Heart right ventricle (tissue), 16 donors: ENCODE measurements around the gene PREX1. TPM values are rescaled to one million over a fixed set of nuclear protein-coding genes. Genes with fewer than 3 reads are reported as not detected.

Source experiments
- ATAC-seq, 8 donors: fragments of 200-7000 bp; cut with Tn5 transposase; one replicate each; pipeline ENCODE4 v1.9.1; 2020; ENCODE audit warnings: mild to moderate bottlenecking in 8 of 8, moderate library complexity in 8 of 8, moderate number of reproducible peaks in 1 of 8
- DNase-seq, 2 donors: peaks; one replicate each; pipeline ENCODE4 v3.0.0-alpha.2; 2020
- H3K27ac ChIP-seq, 10 donors: fragments of 200-600 bp; sonication (generic) in 2 of 10; one replicate each; pipeline versions ENCODE4 v1.5.0 to v1.8.0; 2020 to 2022; ENCODE audit warnings: mild to moderate bottlenecking in 3 of 10
- H3K27me3 ChIP-seq, 7 donors: fragments of 200-600 bp; one replicate each; pipeline ENCODE4 v1.8.0; 2021 to 2022; ENCODE audit warnings: mild to moderate bottlenecking in 2 of 7
- H3K36me3 ChIP-seq, 9 donors: fragments of 200-600 bp; sonication (generic) in 1 of 9; one replicate each; pipeline versions ENCODE4 v1.5.0 to v1.8.0; 2020 to 2022; ENCODE audit warnings: mild to moderate bottlenecking in 2 of 9
- H3K4me1 ChIP-seq, 9 donors: fragments of 200-600 bp; sonication (generic) in 1 of 9; one replicate each; pipeline versions ENCODE4 v1.5.0 to v1.8.0; 2020 to 2022; ENCODE audit warnings: mild to moderate bottlenecking in 4 of 9
- H3K4me3 ChIP-seq, 10 donors: fragments of 200-600 bp; sonication (generic) in 2 of 10; one replicate each; pipeline versions ENCODE4 v1.5.0 to v1.8.0; 2020 to 2022; ENCODE audit warnings: mild to moderate bottlenecking in 7 of 10, moderate library complexity in 2 of 10
- H3K9me3 ChIP-seq, 11 donors: fragments of 200-600 bp in 10 of 11; sonication (generic) in 2 of 11; one replicate each; pipeline versions ENCODE4 v1.5.0 to v1.8.0; 2013 to 2022; ENCODE audit warnings: mild to moderate bottlenecking in 2 of 11, control low read depth in 1 of 11, moderate library complexity in 1 of 11
- WGBS, 2 donors: extraction: QIAGEN DNeasy Blood & Tissue Kit; methylation state at CpG; one replicate each; pipeline ENCODE4 v1.1.7; 2013; ENCODE audit warnings: inconsistent platforms in 1 of 2; 5-methylcytosine and 5-hydroxymethylcytosine counted together
- intact Hi-C, 10 donors: fragments of 100-400 bp; cut with DNase I; formaldehyde crosslinking; loops; one replicate each; pipeline versions ENCODE4 v1.11.1 to v1.14.2; 2022
- polyA plus RNA-seq, 2 donors: library from polyadenylated mRNA; stranded (reverse); fragments of 200-250 nt; gene quantifications; one replicate each; pipeline ENCODE4 v1.2.3, GENCODE V29; 2013
- total RNA-seq, 10 donors: library from RNA; stranded (reverse); fragmentation: NEBNext Ultra II Directional in 3 of 10; extraction: Animal tissue kit (Norgen Biotek cat#: 25700) in 3 of 10; gene quantifications; one replicate each; pipeline versions ENCODE4 v1.2.1 to v1.2.4, GENCODE V29; 2021 to 2023
- TF ChIP-seq, protein P1 (sequence below), 9 donors: fragments of 200-600 bp; sonication (generic) in 2 of 9; IDR thresholded peaks; one replicate each; pipeline versions ENCODE4 v1.5.0 to v1.8.0; 2021 to 2022; ENCODE audit warnings: antibody characterized with exemption in 9 of 9, mild to moderate bottlenecking in 5 of 9, moderate library complexity in 1 of 9
- donor health status: Arrhythmogenic right ventricular cardiomyopathy.
- donor health status: ischemic (EF 13 %, LVEDD 7.1; RV severe dilation, severe dysfunction).
- donor health status: healthy with polysubstance abuse.
- donor health status: DM: no; HTN: yes; CAD: no.
- donor health status: DM: no; HTN: no; CAD: no.
- donor health status: ischemic (EF 25% LVEDD 6.9; RV normal size, moderate dysfunction).
- donor health status: ischemic (EF 25% LVEDD 5.7; RV mildly dilated, moderate dysfunction).
- donor health status: healthy.
- donor health status: DM: yes; HTN: yes; CAD: no.
- donor health status: Ischemic cardiomyopathy.
- donor health status: ischemic (EF 35%, LVEDD 5.7; RV mildly dilated, moderate dysfunction).
- donor health status: nonischemic (EF 11% LVEDD 7.7; RV severe dilation, severe dysfunction).
- donor health status: DM: yes; HTN: yes; CAD: no.
- donor health status: PGD.
- donor health status: ischemic (EF 29% LVEDD 5.4; RV normal size, mild dysfunction).
- donor health status: nonischemic (EF 23%, LVEDD 6.1; RV moderate dilation, normal function).

Gene PREX1
- total and polyA plus RNA-seq, 12 donors = 4.6 to 23.4 (median 8.8) TPM

DNA sequence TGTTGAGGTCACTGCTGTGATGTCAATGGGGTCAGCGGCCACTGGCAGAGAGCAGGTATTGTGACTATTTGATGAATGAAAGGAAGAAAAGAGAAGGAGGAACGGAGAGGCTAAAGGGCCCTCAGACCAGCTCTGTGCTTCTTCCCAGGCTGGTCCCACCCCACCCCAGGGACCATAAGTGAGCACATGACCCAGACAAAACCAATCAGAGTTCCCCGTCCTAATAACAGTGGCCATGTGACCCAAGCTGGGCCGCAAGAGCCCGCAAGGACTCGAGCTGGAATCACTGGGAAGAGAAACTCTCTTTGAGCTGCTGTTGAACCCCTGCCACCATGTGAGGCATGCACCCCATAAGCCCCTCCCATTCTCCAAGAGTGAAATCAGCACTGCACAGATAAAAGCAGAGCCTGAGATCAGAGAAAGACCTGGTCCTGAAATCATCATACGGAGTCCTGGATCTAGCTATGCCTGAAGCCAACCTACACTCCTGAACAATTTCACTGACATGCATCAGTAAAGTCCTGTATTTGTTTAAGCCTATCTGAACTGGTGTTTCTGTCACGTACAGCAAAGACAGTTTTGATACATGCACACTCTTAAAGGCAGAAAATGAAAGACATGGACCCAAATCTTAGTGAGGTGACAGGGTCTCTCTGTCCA, 90.2 kb downstream of the PREX1 start:
- TF ChIP-seq, protein P1, sequence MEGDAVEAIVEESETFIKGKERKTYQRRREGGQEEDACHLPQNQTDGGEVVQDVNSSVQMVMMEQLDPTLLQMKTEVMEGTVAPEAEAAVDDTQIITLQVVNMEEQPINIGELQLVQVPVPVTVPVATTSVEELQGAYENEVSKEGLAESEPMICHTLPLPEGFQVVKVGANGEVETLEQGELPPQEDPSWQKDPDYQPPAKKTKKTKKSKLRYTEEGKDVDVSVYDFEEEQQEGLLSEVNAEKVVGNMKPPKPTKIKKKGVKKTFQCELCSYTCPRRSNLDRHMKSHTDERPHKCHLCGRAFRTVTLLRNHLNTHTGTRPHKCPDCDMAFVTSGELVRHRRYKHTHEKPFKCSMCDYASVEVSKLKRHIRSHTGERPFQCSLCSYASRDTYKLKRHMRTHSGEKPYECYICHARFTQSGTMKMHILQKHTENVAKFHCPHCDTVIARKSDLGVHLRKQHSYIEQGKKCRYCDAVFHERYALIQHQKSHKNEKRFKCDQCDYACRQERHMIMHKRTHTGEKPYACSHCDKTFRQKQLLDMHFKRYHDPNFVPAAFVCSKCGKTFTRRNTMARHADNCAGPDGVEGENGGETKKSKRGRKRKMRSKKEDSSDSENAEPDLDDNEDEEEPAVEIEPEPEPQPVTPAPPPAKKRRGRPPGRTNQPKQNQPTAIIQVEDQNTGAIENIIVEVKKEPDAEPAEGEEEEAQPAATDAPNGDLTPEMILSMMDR (IDR thresholded peaks at IDR 0.05) = no peak
- Histone ChIP-seq H3K4me1 (peaks cover 5 to 64% (median 32%) of the 10 kb centered on the region in 9 donors), H3K27me3 (no peaks in the 10 kb centered on the region), H3K36me3 (peaks cover 0 to 83% (median 0%) of the 10 kb centered on the region in 9 donors), H3K4me3 (no peak overlapping the region), H3K27ac (peak overlapping the region in 4 of 10 donors; percentile 36 to 62 (median 56)), H3K9me3 (no peaks in the 10 kb centered on the region)
- 85 to 92% methylated on average over 8 of the region's 8 CpGs for WGBS, 2 donors
- no peak for ATAC-seq
- intact Hi-C loops = no loop called here
- DNase-seq = no peak

DNA sequence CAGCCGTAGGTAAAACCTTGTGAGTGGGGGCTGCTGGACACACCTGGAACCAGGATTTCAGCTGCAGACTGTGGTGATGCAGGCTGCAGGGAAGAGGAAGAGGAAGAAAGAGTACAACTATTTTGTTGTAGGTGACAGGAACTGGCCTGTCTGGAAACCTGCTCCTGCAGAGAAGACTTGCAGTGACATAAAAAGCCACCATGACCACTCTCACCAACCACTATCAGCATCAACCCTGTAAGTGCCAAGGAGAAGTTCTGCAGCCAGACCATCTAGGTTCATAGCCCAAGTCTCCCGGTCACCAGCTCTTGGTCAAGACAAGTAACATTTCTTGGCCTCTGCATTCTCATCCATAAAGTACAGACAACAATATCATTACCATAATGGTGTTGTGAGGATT, 91.2 kb downstream of the PREX1 start:
- 67 to 94% methylated on average over 2 of the region's 2 CpGs for WGBS, 2 donors
- Histone ChIP-seq H3K36me3 (peaks cover 0 to 83% (median 0%) of the 10 kb centered on the region in 9 donors), H3K27ac (peak overlapping the region in 1 of 10 donors; percentile 39), H3K27me3 (no peaks in the 10 kb centered on the region), H3K9me3 (no peaks in the 10 kb centered on the region), H3K4me3 (no peak overlapping the region), H3K4me1 (peaks cover 5 to 73% (median 41%) of the 10 kb centered on the region in 9 donors)
- DNase-seq = no peak
- no peak for ATAC-seq
- TF ChIP-seq, protein P1 (IDR thresholded peaks at IDR 0.05) = no peak
- intact Hi-C loops = no loop called here

DNA sequence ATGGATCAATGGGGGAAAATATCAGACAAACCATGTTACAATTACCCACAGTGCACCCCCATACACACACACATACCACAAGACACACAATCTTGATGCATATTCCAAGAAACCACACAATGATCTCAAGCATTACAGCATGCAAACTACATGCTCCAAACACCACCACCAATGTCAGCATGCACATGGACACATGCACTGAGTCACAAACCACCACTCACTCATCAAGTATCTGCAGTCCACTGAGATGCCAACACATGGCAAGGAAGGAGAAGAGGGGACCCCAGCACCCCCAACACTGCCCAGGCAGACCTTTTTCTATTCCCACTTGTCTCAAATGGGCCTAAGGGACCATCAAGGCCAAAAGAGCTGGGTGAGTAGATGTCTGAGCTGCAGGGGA, 91.6 kb downstream of the PREX1 start:
- DNase-seq (no peak), ATAC-seq (no peak)
- H3K4me1 ChIP-seq = peaks cover 5 to 73% (median 41%) of the 10 kb centered on the region in 9 donors
- H3K36me3 ChIP-seq = peaks cover 0 to 80% (median 0%) of the 10 kb centered on the region in 9 donors
- peak overlapping the region in 1 of 10 donors; percentile 39 for H3K27ac ChIP-seq
- H3K27me3 ChIP-seq = no peaks in the 10 kb centered on the region
- intact Hi-C loops = no loop called here
- no peak overlapping the region for H3K4me3 ChIP-seq
- TF ChIP-seq, protein P1 (IDR thresholded peaks at IDR 0.05) = no peak
- no peaks in the 10 kb centered on the region for H3K9me3 ChIP-seq

DNA sequence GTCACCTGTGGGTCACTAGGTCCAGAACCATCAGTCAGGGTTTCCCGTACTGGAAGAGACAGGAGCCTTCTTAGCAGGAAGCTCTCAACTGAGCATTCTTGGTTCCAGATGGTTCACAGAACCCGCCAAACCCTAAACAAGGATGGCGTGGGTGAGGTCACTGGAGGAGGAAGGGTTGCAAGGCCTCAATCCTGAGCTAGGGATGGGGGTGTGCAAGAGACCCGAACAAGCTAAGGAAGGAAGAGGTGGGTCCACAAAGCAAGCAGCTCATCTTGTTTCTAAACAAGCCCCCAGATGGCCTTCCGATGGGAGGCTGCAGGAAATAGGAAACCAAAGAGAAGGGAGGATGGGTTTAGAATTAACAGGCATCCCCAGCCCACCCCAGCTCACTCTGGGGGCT, 92.7 kb downstream of the PREX1 start:
- no peak for DNase-seq
- H3K27me3 ChIP-seq = no peaks in the 10 kb centered on the region
- no peak overlapping the region for H3K4me3 ChIP-seq
- peak overlapping the region in 2 of 10 donors; percentile 13 to 44 for H3K27ac ChIP-seq
- no peaks in the 10 kb centered on the region for H3K9me3 ChIP-seq
- peaks cover 5 to 67% (median 41%) of the 10 kb centered on the region in 9 donors for H3K4me1 ChIP-seq
- H3K36me3 ChIP-seq = peaks cover 0 to 76% (median 0%) of the 10 kb centered on the region in 9 donors
- 51 to 58% methylated on average over 5 of the region's 5 CpGs for WGBS, 2 donors
- intact Hi-C loops = no loop called here
- peak in 7 of 8 donors; percentile 30 to 60 (median 49) for ATAC-seq
- TF ChIP-seq, protein P1 (IDR thresholded peaks at IDR 0.05) = no peak
